Uterus (tissue), 4 donors: Measurements from ENCODE around the gene LRBA. TPM values are rescaled to one million over a fixed set of nuclear protein-coding genes. Genes with fewer than 3 reads are reported as not detected.

Experiments used
- DNase-seq, 2 donors: peaks; one replicate each; pipeline ENCODE4 v3.0.0-alpha.2; 2019 to 2020
- H3K27ac ChIP-seq, 2 donors: fragments of 200-600 bp; sonication (generic); 1 replicate in 1 of 2; 2 replicates in 1 of 2; pipeline ENCODE4 v1.5.1; 2016 to 2018
- H3K27me3 ChIP-seq, 2 donors: fragments of 200-600 bp; sonication (generic); one replicate each; pipeline ENCODE4 v1.5.1; 2018 to 2019; ENCODE audit warnings: control low read depth in 1 of 2
- H3K36me3 ChIP-seq, 2 donors: fragments of 200-600 bp; sonication (generic); one replicate each; pipeline ENCODE4 v1.5.1; 2019; ENCODE audit warnings: control low read depth in 1 of 2
- H3K4me1 ChIP-seq, 2 donors: fragments of 200-600 bp; sonication (generic); one replicate each; pipeline ENCODE4 v1.5.1; 2018 to 2019; ENCODE audit warnings: control low read depth in 1 of 2
- H3K4me3 ChIP-seq, 2 donors: fragments of 200-600 bp; sonication (generic); 1 replicate in 1 of 2; 2 replicates in 1 of 2; pipeline ENCODE4 v1.5.1; 2018 to 2019; ENCODE audit warnings: mild to moderate bottlenecking in 1 of 2
- H3K9me3 ChIP-seq, 2 donors: fragments of 200-600 bp; sonication (generic); one replicate each; pipeline ENCODE4 v1.5.1; 2019; ENCODE audit warnings: control low read depth in 1 of 2
- CTCF ChIP-seq, 4 experiments: fragments of 200-600 bp in 2 of 4; fragments of 450-650 bp in 2 of 4; sonication (generic) in 2 of 4; IDR thresholded peaks; one replicate each; pipeline ENCODE4 v1.5.1; 2016 to 2019; ENCODE audit warnings: antibody characterized with exemption in 4 of 4, mild to moderate bottlenecking in 2 of 4, moderate library complexity in 1 of 4
- POLR2A ChIP-seq, 2 donors: fragments of 450-650 bp; IDR thresholded peaks; one replicate each; pipeline ENCODE4 v1.6.1; 2016; ENCODE audit warnings: antibody characterized with exemption in 2 of 2, mild to moderate bottlenecking in 1 of 2, moderate library complexity in 1 of 2
- intact Hi-C: fragments of 100-400 bp; cut with DNase I; formaldehyde crosslinking; loops from one replicate; pipeline ENCODE4 v1.15.1; 2023; ENCODE audit warnings: low total_unique reads
- total RNA-seq, 4 donors: library from RNA; depleted of rRNA in 3 of 4; stranded (reverse); fragments of >200 nt in 3 of 4; gene quantifications; one replicate each; pipeline versions ENCODE4 v1.1.0 to v1.2.4, GENCODE V29; 2014 to 2023
- donor health status: DM: yes; HTN: yes; CAD: no.

The LRBA gene
- total RNA-seq, 4 donors from 2014 or later, result 32.0 to 126 (median 41.7) TPM

- no peaks in the 10 kb centered on the region for H3K36me3 ChIP-seq
- no peak for TF ChIP-seq POLR2A (IDR thresholded peaks at IDR 0.05)
- no peak for TF ChIP-seq CTCF (IDR thresholded peaks at IDR 0.05)
- no peaks in the 10 kb centered on the region for H3K9me3 ChIP-seq
- H3K27ac ChIP-seq, result no peak overlapping the region
- no peaks in the 10 kb centered on the region for H3K4me1 ChIP-seq
- H3K27me3 ChIP-seq, result no peaks in the 10 kb centered on the region
- no peak overlapping the region for H3K4me3 ChIP-seq
- intact Hi-C loops, result no loop called here
- DNase-seq, result no peak
Observed at GRCh38 chr4:150717952-150718351, 297.1 kb downstream of the LRBA start.

DNA sequence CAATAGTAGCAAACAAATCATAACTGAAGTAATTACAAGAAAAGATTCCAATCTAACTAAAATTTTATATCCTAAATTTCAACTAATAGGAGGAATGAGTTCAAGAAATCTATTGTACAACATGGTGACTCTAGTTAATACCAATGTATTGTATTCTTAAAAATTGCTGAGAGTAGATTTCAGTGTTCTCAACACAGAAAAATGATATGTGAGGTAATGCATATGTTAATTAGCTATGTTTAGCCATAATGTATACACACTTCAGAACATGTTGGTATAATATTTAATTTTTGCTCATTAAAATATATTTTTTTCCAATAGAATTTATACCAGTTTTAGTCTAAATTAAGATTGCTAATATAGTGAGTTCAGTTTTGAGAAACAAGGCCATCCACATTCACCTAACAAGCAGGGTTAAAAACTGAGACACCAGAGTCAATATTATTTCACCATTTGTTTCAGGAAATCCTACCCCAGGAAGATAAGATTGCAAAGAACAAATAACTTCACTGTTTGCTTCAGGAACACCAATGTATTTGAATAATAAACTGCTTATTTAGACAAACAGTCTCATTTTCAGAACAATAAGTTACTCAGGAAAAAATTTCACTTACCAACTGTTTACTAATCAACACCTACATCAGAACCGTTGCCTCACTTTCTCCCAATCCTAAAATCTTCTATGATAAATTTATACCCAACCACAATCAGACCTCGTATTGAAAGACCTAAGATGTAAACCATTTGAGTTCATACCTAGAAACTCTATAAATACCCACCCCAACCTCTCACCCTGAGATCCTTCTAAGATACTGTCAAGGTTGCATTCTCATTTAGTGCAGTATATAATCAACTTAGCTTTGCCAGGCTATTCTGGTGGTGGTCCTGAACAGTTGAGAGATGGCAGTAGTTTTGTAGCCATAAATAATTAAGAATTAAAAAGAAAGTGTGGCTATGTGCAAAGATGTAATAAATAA is 300.3 kb downstream of the LRBA start:
- no peaks in the 10 kb centered on the region for H3K4me1 ChIP-seq

GRCh38 chr4:150713251-150713650 is 301.8 kb downstream of the LRBA start:
- intact Hi-C loops, result no loop called here
- Histone ChIP-seq H3K4me3 (no peak overlapping the region), H3K4me1 (no peaks in the 10 kb centered on the region), H3K9me3 (no peaks in the 10 kb centered on the region), H3K27me3 (no peaks in the 10 kb centered on the region), H3K36me3 (no peaks in the 10 kb centered on the region), H3K27ac (no peak overlapping the region)
- TF ChIP-seq POLR2A (IDR thresholded peaks at IDR 0.05) (no peak), CTCF (IDR thresholded peaks at IDR 0.05) (no peak)
- no peak for DNase-seq

More for the DNA sequence above, 300.3 kb downstream of the LRBA start:
- H3K4me3 ChIP-seq, result no peak overlapping the region
- no peaks in the 10 kb centered on the region for H3K36me3 ChIP-seq
- TF ChIP-seq CTCF (IDR thresholded peaks at IDR 0.05) (no peak), POLR2A (IDR thresholded peaks at IDR 0.05) (no peak)
- intact Hi-C loops, result no loop called here
- H3K27me3 ChIP-seq, result no peaks in the 10 kb centered on the region
- no peak for DNase-seq
- no peak overlapping the region for H3K27ac ChIP-seq
- no peaks in the 10 kb centered on the region for H3K9me3 ChIP-seq

DNA sequence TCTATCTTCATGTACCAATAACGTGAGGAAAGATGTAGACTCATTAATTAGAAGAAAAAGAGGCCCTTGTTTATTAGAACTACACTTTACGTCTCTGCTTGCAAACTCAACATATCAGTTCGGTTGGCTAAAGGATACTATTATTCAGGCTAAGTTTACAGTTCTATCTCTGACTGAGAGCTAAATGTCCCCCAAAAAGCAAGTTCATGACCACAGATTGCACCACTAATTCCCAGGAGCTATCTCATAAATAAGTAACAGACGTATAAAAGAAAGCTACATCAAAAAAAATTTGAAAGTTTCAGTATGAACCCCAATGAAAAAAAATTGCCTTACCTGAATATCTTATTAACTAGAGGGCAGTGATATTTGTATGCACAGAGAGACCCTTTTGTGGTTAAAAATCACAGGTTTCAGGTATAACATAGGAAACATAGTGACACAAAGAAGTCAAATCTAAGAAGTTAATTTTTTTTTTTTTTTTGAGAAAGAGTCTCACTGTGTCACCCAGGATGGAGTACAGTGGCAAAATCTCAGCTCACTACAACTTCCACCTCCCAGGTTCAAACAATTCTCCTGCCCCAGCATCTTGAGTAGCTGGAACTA is 304.2 kb downstream of the LRBA start:
- no peak overlapping the region for H3K27ac ChIP-seq
- no peak overlapping the region for H3K4me3 ChIP-seq
- H3K36me3 ChIP-seq, result no peaks in the 10 kb centered on the region
- TF ChIP-seq POLR2A (IDR thresholded peaks at IDR 0.05) (no peak), CTCF (IDR thresholded peaks at IDR 0.05) (no peak)
- intact Hi-C loops, result no loop called here
- no peak for DNase-seq
- H3K9me3 ChIP-seq, result no peaks in the 10 kb centered on the region
- H3K4me1 ChIP-seq, result no peaks in the 10 kb centered on the region
- no peaks in the 10 kb centered on the region for H3K27me3 ChIP-seq

DNA sequence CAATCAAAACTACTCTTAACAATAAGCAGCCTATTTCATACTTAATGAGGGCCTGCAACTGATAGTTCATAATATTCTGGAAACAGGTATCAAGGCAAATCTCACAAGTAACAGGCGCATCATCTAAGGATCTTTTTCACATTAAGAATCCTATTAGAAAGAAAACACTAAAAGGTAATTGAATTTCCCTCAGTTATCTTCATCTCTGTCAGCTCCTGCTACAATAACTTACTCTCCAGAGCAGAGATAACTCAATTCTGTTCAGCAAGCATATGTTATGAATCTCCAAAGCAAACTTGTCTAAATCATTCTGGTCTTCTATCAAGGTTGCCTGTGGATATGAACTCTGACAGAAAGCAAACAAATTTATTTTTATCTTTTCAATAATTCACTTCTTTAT is 307.1 kb downstream of the LRBA start:
- intact Hi-C loops, result no loop called here
- Histone ChIP-seq H3K27me3 (no peaks in the 10 kb centered on the region), H3K36me3 (no peaks in the 10 kb centered on the region), H3K4me1 (no peaks in the 10 kb centered on the region), H3K4me3 (no peak overlapping the region), H3K27ac (no peak overlapping the region), H3K9me3 (no peaks in the 10 kb centered on the region)
- DNase-seq, result no peak
- no peak for TF ChIP-seq POLR2A (IDR thresholded peaks at IDR 0.05)
- no peak for TF ChIP-seq CTCF (IDR thresholded peaks at IDR 0.05)
